ENCODE data around the gene ZNF862.

Gene ZNF862

DNA sequence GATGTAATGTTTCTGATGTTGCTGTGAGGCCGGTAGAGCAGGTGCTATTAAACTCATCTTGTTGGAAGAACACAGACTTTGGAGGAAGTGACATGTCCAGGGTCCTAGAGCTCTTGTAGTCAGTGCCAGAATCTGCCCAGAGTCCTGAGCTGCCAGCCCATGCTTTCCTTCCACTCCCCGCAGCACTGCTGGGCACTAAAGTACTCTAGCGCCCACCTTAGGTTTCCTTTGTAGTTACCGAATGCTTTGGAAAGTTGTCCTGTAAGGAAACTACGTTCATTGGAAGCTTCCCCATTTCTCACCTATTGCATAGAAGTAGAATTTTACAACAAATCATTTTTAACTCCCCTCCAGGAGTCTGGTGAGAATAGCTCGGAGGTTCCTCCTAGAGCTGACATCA, 11.0 kb downstream of the ZNF862 start:
- no peak for DNase-seq

DNA sequence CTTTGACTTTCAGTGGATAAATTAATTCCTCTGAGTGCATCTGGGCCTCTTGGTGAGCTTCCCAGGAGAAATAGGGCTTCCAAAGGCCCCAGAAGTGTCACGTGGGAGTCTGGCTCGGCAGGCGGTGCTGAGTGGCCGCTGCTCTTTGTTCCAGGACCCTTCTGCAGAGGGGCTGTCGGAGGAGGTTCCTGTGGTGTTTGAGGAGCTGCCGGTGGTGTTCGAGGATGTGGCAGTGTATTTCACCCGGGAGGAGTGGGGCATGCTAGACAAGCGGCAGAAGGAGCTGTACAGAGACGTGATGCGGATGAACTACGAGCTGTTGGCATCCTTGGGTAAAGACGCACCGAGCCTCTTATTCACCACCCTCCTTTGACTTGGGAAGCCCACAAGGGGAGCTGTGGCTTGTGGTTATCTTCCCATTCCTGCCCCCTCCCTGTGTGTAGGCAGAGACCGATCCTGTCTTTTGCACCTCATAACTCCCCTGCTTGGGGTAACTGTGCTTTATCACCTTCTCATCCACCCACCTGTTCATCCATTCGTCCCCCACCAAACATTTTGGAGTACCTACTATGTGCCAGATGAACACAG, 11.9 kb downstream of the ZNF862 start:
- DNase-seq: no peak

DNA sequence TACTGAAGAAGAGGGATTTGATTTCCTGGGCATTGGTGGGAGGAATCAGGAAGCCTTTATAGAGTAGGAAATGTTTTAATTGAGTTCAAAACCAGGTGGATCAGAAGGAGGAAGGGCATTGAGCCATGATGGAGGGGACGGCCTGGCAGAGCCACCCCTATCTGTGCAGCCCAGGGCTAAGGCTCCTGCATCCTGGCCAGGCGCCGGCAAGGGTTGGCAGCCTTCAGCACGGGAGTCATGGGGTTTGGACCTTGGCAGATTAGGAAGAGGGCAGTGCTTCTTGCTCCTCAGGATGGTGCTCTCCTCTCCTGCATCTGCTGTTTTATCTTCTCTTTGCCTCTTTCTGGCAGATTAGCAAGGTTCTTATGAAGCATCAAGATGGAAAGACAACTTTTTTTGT, 12.5 kb downstream of the ZNF862 start:
- DNase-seq: no peak

- no peak for DNase-seq
Measured at GRCh38 chr7:149851449-149851848, 13.3 kb downstream of the ZNF862 start.

DNA sequence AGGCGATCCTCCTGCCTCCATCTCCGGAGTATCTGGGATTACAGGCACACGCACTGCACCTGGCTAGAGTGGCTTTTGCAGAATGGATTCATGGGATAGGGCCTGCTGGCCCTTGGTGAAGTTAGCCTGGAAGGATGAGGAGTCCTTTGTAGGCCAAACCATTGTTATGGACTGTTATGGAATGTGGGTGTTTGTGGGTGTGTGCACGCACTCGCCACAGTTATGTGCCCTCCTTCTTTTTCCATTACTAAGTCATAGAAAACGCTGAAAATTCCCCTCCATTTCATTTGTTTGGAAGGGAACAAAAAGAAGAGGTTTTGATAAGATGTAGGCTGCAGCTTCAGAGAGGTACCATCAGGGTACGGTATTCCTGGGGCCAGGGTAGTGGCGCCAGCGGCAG, 15.0 kb downstream of the ZNF862 start:
- DNase-seq: no peak

DNA sequence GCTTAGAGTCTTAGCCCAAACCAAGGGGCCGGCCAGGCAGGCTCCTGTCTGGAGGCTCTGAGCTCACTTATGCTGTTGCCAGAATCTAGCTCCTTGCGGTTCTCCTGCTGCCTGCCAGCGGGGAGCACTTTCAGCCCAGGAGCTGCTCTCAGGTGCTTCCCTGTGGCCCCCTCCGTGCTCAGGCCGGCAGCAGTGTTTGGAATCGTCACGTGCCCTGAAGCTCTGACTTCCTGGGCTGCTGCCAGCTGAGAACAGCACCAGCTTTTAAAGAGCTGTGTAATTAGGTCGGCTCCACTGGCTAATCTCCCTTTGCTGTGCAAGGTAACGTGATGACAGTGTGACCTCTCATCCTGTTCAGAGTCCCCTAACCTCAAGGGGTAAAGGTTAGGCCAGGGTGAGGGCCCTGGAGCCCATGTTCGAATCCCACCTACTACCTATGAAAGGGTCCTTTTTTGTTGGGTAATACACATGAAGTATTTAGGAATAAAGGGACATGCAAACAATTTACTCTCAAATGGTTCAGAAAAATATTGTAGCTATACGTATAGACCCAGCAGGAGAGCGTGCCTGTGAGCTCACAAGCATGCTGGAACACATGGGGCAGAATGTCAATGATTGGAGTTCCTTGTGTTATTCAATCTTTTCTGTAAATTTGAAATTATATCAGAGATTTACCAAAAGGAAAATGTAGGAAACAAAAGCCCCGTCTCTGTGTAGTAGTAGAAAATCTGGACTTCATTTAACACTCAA, 16.6 kb downstream of the ZNF862 start:
- DNase-seq: peak; percentile 34

DNA sequence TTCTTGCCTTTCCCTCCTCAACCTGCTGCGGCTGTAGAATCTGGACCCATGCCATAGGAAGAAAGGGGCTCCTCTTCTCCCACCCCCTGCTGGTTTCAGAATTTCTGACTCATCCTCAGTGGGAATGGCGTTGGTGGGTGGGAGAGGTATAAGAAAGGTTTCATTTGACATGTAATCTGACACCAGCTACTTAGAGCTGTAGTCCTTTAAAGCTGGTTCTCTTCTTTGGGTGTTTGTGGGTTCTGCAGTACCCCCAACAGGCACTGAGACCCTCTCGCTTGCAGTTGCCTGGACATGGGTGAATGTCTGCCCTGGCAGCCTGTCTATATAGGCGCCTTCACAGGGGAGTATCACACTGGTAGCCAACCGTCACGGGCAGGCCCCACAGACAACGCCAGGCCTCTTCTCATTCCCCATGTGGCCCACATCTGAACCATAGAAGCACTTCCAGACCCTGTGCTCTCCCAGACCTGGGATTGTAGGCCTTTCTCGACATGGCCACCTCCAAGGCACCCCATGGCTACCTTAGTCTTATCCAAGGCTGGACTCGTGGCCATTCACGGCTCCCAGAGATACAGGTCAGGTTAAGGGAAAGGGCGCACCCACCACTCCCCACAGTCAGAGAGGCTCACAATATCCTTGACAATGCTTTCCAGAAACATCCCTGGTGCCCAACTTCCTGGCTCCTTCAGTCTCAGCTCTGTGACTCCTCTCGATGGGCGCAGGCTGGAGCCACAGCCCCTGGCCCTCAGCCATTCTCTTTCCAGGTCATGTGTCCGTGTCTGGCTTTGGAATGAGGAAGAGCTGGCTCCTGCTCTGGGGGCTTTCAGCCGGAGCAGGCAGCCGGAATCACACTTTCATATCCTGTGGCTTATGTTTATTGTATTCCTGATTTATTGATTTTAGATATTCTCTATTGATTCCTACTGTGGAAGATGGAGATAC, 17.5 kb downstream of the ZNF862 start:
- DNase-seq: no peak

DNA sequence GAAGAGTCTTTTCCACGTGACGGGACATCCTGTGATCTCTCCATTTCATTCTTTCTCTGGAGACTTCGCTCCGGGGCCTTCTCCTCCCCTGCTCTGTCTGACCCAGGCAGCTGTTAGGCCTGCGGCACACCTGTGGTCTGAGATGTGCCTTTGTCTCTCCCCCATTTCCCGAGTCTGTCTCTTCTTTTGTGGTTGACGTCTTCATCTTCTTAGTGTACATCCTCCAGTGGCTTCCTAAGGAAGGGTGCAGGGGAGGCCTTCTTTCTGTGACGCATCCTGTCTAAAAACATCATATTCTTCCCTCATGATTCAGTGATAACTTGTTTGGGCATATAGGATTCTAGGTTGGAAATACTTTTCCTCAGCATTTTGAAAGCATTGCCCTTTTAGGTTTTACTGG, 18.4 kb downstream of the ZNF862 start:
- DNase-seq: peak; percentile 46

DNA sequence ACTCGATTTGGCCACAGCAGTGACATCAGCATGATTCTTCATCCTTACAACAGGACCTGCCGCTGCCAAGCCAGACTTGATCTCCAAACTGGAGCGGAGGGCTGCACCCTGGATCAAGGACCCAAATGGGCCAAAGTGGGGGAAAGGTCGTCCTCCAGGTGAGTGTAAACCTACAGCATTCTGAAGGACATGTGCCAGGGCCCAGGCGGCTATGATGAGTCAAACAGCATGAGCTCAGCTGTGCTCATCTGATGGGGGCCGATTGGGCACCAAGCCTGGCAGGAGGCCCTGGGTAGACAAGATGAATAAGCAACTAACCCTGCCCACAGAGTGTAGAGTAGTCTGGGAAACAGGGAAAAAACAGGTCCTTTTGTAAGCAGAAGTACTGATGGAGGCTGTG, 21.2 kb downstream of the ZNF862 start:
- no peak for DNase-seq

DNA sequence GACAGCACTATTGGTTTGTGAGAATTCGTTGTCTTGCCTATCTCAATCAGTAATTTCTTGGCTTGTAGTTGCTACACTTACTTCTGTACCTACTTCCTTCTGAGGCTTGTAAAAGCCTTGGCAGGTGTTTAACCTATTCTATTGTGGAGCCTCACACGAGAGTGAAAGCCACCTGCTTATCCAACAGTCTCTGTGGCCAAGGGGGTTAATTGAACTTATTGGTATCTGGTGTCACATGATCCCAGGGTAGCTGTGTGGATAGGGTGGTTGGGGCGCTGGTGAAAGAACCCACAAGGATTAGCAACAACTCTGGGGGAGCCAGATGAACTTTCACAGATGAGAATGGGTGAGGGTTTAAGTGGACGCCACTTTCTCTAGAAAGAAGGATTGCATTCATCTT, 21.7 kb downstream of the ZNF862 start:
- no peak for DNase-seq

GRCh38 chr7:149860821-149861727, 22.9 kb downstream of the ZNF862 start:
- no peak for DNase-seq

DNA sequence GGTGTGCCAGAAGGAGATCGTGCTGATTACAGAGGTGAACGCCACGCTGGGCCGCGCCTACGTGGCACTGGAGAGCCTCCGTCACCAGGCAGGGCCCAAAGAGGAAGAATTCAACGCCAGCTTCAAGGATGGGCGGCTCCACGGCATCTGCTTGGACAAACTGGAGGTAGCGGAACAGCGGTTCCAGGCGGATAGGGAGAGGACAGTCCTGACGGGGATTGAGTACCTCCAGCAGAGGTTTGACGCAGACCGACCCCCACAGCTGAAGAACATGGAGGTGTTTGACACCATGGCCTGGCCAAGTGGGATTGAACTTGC, 23.5 kb downstream of the ZNF862 start:
- DNase-seq: no peak

GRCh38 chr7:149862156-149862555, 24.0 kb downstream of the ZNF862 start:
- DNase-seq: no peak

GRCh38 chr7:149863500-149863899, 25.3 kb downstream of the ZNF862 start:
- no peak for DNase-seq

DNA sequence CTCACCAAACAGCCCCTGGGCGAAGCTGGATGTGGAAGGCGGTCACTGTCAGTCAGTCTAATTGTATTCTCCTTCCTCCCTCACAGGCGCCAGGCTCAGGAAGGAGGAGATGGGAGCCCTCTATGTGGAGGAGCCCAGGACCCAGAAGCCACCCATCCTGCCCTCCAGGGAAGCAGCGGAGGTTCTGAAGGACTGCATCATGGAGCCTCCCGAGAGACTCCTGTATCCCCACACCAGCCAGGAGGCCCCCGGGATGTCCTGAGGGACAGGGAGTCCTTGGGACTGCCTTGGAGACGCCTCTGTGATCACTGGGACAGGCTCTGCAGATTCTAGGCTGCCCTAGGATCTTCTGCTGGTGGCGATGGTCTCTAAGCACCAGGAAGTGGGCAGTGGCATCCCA, 25.8 kb downstream of the ZNF862 start:
- DNase-seq: no peak

- DNase-seq: no peak
Measured at GRCh38 chr7:149864751-149865150, 26.6 kb downstream of the ZNF862 start.

GRCh38 chr7:149865437-149865836, 27.3 kb downstream of the ZNF862 start:
- peak; percentile 69 for DNase-seq

GRCh38 chr7:149866139-149866778, 28.1 kb downstream of the ZNF862 start:
- no peak for DNase-seq

GRCh38 chr7:149866779-149867447, 28.7 kb downstream of the ZNF862 start:
- DNase-seq: no peak

- no peak for DNase-seq
Measured at GRCh38 chr7:149867762-149868622, 29.8 kb downstream of the ZNF862 start.
